Activated CD8-positive, alpha-beta memory T cell treated with anti-CD3 and anti-CD28 coated beads for 48 hours (primary cell): ENCODE data around the gene SMCO2.

ENCODE experiments used
- DNase-seq, 3 experiments: peaks; one replicate each; pipeline ENCODE4 v3.0.0-alpha.2; 2020; ENCODE audit warnings: low read depth in 2 of 3, low spot score in 2 of 3

The SMCO2 gene

GRCh38 chr12:27446436-27446835 is at the start of gene SMCO2:
Gene SMCO2, plus strand, starts transcription at chr12:27446736. Its CDS starts 23,896 bp downstream, at chr12:27470632.
- no peak for DNase-seq

- no peak for DNase-seq
These were observed 48.1 kb upstream of the SMCO2 start for GRCh38 chr12:27398466-27398865.

- no peak for DNase-seq
These were observed 47.5 kb upstream of the SMCO2 start for GRCh38 chr12:27399074-27399473.

- DNase-seq = no peak
These were observed 45.6 kb upstream of the SMCO2 start for GRCh38 chr12:27400856-27401354.

- DNase-seq = no peak
These were observed 34.5 kb upstream of the SMCO2 start for GRCh38 chr12:27412047-27412446.

GRCh38 chr12:27422697-27423096 is 23.8 kb upstream of the SMCO2 start:
- DNase-seq = no peak

GRCh38 chr12:27424631-27425230 is 21.8 kb upstream of the SMCO2 start:
- DNase-seq = no peak

- DNase-seq = no peak
These were observed 21.2 kb upstream of the SMCO2 start for GRCh38 chr12:27425306-27425705.

GRCh38 chr12:27426743-27427487 is 19.6 kb upstream of the SMCO2 start:
- DNase-seq = no peak

- no peak for DNase-seq
These were observed 18.7 kb upstream of the SMCO2 start for GRCh38 chr12:27427824-27428223.

- DNase-seq = no peak
These were observed 18.1 kb upstream of the SMCO2 start for GRCh38 chr12:27428466-27428865.

GRCh38 chr12:27429606-27430005 is 16.9 kb upstream of the SMCO2 start:
- no peak for DNase-seq

GRCh38 chr12:27431185-27431584 is 15.4 kb upstream of the SMCO2 start:
- no peak for DNase-seq

- DNase-seq = no peak
These were observed 11.6 kb upstream of the SMCO2 start for GRCh38 chr12:27434673-27435565.

GRCh38 chr12:27436029-27436428 is 10.5 kb upstream of the SMCO2 start:
- no peak for DNase-seq

- no peak for DNase-seq
These were observed 9.8 kb upstream of the SMCO2 start for GRCh38 chr12:27436768-27437167.

- DNase-seq = no peak
These were observed 8.7 kb upstream of the SMCO2 start for GRCh38 chr12:27437839-27438238.

GRCh38 chr12:27447761-27448160 is 1.2 kb downstream of the SMCO2 start:
- no peak for DNase-seq

GRCh38 chr12:27449026-27449425 is 2.5 kb downstream of the SMCO2 start:
- no peak for DNase-seq

- DNase-seq = no peak
These were observed 3.5 kb downstream of the SMCO2 start for GRCh38 chr12:27449893-27450534.
